ENCODE results near the gene KLHL29. TPM values are rescaled to one million over a fixed set of nuclear protein-coding genes. Genes with fewer than 3 reads are reported as not detected.

KLHL29 gene
- total RNA-seq, 1 donor from 2014 or later: 2.6 TPM

DNA sequence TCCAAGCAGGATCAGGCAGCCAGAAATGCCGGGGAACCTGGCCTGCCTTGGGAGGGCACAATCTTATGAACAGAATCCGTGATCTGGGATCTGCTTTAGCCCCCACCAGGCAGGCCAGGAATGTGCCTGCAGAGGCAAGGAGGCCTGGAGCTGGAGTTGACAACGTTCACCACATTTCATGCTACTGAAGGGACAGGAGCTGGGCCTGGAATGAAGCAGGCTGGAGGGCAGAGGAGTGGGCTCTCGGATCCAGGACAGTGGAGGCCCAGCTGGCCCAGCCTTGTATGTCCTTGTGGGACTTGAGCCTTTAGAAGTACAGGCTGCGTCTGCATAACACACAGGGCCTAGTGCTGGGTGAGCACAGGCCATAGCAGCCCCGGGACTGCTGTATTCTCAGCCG lies 91.8 kb downstream of the KLHL29 start:
- DNase-seq (ENCODE audit: low spot score): no peak

DNA sequence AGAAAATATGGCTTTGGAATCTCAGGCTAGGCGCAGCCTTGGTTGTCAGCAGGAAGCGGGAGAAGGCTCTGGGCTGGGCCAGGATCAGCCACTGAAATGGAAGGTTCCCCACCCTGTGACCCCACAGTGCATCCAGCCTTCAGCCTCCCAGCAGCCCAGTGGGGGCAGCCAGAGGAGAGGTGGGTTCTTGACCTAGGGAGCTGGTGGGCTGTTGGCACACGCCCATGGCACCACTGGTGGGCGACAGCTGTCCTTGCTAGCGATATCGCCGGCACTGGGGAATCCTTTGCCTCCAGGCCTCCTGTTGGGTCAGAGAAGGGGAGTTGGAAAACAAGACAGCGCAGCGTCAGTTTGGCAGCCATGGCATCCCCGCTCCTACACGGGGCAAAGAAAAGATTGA lies 92.4 kb downstream of the KLHL29 start:
- DNase-seq (ENCODE audit: low spot score): no peak

DNA sequence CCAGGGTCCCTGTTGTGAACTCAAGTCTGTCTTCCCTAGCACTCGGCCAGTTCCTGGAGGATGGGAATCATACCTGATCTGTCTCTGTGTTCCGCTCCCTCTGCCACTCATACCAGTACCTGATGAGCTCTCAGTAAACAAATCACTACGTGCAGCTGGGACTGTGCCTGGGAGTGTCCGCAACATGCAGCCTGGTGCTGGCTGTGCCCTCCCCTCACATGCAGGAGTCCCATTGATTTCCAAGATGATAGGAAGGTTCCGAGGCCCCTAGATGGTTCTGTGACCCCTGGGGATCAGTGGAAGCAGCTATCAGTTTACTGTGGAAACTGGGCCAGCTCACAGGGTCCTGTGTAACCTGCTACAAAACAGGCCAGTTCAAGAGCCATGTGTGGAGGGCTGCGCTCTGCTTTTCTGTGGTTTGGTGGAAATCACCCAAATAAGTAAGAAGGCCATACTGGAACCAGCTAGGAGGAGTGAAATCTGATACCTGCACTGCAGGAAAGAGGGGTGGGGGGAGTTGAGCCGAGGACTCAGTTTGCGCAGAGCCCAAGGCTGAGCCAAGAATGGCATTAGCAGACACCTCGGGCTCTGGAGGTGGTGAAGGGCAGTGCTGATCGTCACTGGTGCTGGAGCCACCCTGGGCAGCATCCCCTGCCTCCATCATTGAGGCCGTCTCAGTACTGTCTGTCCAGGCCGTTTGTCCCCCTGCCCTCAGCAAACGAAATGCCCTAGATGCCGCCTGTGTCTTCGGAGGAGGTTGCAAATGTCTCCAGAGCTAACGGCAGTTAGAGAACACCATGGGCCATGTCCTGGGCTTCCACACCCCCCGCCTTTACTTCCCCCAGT lies 93.3 kb downstream of the KLHL29 start:
- no peak for DNase-seq (ENCODE audit: low spot score)

DNA sequence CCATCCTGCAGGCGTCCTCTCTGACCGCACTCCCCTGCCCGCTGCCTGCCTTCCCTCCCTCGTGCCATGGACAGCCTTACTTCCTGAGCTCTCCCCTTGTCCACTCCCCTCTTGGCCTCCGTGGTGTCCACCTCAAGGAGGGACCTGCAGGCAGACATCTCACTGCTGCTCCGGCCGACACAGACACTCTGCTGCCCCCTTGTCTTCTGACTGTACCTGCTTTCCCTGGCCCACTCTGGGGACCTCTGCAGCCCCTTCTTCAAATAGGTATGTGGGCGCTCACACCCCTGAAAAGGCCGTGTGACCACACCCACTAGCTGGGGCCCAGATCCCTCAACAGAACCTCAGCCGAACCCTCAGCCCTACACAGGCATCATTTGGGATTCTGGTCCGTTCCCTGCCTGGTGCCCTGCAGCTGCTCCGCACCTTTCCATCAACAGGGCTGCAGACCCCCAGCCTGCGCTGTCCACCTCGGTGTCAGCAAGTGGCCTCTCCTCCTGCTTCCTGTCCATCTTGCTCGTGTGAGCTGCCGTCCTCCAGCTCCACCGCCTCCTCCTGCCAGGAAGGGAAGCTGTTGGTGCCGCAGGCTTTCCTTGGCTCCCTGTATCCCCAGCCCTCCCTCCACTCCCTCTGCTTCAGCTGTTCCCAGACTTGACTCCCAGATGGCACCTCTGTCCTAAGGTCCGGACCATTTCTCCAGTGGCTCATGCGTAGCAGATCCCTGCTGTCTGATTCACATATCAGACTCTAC lies 94.1 kb downstream of the KLHL29 start:
- DNase-seq (ENCODE audit: low spot score): no peak

DNA sequence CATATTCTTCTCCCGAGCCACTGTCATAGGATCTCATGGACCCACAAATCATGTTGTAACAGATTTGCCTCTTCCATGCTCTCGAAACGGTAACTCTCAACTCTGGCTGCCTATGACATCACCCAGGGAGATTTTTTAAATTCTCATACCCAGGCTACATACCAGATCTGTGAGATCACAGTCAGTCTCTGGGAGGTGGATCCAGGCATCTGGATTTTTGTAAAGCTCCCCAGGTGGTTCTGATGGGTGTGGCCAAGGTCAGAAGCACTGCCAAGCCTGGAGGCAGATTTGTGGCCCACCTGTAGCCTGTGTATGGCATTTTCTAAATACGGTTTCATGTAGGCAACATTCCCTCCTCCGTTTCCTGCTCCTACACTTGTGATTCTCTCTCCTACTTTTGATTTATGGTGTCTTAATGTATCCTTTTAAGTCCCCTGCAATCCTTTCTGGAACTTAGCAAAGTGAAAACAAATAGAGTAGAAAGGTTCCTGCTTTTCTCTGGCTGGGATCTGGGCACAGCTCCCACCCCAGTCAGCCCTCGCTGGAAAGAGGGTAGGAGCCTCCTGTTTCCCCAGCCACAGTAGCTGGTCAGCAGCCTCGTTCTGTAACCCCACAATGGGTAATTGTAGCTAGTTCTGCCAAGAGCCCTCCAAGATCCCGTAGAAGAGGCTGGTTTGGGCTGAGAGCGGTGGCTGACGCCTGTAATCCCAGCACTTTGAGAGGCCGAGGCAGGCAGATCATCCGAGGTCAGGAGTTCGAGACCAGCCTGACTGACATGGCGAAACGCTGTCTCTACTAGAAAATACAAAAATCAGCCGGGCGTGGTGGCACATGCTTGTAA lies 96.2 kb downstream of the KLHL29 start:
- DNase-seq (ENCODE audit: low spot score): peak; percentile 85

DNA sequence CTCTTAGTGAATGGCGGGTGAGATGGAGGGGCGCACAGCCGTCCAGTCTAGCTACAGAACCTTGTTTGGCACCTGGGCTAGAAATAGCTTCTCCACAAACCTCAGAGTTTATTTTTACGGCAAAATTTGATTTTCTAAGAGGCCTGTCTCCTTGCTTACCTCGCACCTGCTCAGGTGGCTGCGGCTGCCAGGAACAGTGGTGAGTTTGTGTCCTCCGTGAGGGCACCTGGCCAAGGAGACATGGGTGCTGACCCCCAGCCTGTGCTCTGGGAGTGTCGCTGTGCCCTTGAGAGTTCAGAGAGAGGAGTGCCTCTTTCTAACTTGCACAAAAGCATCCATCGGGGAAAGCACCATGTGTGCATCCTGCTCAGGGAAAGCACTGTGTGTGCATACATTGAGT lies 97.2 kb downstream of the KLHL29 start:
- DNase-seq (ENCODE audit: low spot score): no peak

DNA sequence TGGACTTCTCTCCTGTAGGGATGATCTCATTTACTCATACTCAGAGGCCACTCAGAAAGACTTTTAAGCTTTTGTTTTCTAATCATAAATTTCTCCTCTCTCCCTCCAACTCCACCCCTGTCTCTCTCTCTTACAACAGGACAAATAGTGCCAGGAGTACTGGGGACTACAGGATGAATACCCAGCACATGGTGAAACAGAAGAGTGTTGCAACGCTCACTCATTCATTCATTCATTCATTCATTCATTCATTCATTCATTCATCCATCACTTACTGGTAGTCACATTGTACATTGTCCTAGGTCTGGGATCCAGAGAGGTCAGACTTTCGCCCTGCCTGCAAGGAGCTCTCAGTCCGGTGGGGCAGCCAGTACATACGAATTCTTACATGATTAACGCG lies 97.6 kb downstream of the KLHL29 start:
- DNase-seq (ENCODE audit: low spot score): no peak

DNA sequence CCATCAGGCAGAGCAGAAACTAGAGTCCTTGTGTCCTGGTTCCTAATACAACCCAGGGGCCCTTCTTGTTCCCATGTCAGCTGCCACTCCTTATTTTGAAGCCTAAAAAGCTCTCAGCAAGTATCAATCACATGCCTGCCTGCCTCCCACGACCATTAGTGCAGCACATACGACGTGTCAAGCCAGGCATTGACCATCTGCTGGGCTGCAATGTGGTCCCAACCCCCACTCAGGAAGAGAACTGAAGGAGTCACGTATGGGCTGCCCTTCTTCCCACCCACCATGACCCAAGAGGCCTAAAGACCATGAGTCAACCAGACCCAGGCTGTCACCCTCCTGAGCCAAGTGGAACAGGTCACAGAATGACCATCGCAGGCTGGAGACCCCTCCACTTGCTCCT lies 98.8 kb downstream of the KLHL29 start:
- no peak for DNase-seq (ENCODE audit: low spot score)

DNA sequence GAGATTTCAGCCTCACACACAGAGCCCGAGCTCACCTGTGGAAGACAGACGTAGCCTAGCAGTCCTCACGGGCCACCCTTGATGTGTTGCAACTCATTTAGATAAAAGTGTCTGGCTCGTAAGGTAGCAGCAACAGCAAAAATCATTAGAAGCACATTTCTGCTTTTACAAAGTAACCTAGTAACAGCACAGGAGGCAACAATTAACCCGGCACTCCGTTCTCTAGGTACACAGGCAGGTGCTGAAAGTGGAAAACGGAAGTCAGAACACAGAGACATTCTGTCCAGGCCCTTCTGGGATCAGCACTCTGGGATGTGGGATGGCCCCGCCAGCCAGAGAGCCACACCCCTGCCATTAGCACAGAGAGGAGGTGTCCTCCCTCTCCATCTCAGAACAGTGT lies 99.3 kb downstream of the KLHL29 start:
- DNase-seq (ENCODE audit: low spot score): no peak

DNA sequence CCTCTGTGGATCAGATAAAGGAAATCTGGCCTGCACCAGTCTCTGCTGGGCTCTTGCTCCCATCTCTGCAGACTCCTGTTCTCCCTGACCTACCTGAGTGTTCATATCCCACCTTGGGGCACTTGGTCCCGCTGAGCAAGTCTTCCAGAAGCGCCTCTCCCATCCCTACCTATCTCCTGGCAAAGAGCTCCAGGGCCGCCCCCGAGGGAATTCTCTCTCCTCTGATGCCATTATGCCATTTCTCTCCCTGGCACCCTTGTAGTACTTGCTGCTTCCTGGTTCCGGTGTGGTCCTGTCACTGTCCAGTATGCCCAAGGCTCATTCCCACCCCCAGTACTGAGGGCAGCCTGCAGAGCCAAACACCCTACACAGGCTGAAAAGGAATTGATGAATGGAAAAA lies 99.8 kb downstream of the KLHL29 start:
- no peak for DNase-seq (ENCODE audit: low spot score)

DNA sequence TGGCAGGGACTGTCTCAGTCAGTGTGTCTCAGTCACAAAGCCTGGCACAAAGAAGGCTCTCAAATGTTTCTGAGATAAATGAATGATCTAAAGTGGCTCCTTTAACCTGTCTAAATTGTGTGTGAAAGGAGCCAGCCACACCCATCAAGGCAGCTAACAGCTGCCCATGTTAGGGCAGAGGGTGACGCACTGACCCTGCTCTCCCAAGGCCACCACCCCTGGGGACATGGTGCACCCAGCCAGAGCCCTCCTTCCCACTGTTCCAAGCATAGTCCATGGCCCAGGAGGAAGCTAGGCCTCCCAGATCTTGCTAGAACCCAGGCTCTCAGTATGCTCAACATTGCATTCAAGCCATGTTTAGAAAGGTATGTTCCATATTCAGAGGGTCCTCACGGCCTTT lies 100.3 kb downstream of the KLHL29 start:
- no peak for DNase-seq (ENCODE audit: low spot score)

DNA sequence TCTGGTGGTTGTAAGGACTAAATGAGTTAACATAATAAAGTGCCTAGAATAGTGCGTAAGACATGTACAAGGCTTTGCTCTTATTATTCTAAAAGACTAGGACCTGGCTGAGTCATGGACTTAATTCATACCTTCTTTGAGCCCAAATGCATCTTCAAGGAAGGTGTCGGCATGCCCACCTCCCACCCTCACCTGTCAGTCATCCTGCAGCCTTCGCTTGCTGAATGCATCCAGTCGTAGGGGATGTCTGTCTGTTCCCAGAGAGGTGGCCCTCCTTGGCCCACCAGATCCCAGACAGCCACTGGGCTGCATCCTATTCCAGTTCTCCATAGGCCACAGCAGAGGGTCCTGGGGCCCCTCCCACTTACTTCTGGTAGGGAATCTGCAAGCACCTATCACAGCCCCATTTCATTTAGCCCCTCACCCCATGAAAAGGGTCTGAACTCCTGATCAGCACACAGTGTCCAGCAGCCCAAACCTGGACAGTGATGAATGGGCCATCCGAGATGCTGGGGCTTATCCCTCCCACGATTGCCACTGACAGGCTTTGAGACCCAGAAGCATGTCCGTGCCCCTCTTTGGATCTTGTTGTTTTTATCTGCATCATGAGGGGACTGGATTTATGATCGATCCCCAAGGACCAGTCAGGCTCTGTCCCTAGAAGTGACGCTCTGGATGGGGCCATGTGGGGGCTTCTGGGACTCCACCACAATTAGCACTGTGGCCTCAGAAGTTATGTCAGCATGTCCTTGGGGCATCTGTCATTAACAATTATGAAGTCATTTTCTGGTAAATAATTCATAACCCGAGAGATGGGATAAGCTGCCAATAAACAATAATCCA lies 101.1 kb downstream of the KLHL29 start:
- no peak for DNase-seq (ENCODE audit: low spot score)

DNA sequence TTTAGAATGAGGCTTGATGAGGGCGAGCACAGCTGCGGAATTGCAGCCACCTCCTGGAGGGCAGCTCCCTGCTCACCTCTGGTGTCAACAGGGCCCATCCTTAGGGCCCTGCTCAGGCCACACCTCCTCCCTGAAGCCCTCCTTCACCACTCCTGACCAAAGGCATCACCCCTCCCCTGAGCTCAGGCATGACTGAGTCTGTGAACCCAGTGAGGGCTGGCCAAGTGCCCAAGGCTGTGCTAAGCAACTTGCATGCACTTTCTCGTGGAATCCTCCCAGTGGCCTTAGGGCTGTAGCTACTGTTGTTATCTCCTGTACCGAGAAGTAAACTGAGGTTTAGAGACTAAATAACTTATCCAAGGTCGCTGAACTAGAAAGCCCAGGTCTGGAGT lies 101.7 kb downstream of the KLHL29 start:
- peak; percentile 25 for DNase-seq (ENCODE audit: low spot score)

DNA sequence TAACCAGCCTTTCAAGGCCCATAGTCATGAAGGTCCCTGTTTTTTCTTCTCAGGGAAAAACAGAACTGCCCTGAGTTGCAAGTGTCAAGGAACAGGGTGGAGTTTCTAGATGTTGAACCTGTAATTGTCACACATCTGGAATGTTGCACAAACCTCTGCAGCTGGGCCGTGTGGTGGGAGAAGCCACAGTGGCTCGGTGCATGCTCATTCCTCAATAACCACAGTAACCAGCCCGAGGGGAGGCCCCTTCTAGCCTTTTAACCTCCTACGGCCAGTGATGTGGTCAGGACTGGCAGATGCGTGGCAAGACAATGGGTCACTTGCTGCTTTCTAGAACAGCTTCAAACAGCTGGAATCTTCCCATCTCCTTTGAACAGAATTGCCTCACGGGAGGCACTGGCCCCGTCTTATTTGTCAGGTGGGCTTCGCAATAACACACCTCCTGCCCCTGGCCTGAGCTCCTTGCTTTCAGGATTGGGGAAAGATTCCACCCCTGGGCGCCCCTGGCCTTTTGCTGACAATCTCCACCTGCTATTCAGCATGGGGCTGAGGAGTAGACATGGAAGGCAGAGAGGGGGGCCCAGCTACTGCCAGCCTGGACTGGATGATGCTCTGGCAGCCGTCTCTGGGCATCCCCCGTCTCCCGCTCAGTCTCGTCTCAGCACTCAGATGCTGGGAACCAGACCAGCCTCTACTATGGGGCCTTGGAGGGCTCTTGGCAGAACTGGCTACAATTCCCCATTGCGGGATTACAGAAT lies 102.9 kb downstream of the KLHL29 start:
- DNase-seq (ENCODE audit: low spot score): no peak

DNA sequence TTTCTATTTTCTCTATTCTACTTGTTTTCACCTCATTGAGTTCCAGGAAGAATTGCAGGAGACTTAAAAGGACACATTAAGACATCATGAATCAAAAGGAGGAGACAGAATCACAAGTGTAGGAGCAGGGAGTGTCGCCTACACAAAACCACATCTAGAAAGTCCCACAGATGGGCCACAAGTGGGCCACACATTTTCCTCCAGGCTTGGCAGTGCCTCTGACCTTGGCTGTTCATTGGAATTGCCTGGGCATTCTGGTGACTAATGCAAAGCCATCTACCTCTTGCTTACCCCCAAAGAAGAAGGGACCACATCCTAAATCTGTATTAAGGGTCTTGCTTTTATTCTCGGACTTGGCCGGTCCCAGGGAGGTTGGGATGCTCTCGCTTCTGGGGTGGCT lies 103.6 kb downstream of the KLHL29 start:
- DNase-seq (ENCODE audit: low spot score): no peak

DNA sequence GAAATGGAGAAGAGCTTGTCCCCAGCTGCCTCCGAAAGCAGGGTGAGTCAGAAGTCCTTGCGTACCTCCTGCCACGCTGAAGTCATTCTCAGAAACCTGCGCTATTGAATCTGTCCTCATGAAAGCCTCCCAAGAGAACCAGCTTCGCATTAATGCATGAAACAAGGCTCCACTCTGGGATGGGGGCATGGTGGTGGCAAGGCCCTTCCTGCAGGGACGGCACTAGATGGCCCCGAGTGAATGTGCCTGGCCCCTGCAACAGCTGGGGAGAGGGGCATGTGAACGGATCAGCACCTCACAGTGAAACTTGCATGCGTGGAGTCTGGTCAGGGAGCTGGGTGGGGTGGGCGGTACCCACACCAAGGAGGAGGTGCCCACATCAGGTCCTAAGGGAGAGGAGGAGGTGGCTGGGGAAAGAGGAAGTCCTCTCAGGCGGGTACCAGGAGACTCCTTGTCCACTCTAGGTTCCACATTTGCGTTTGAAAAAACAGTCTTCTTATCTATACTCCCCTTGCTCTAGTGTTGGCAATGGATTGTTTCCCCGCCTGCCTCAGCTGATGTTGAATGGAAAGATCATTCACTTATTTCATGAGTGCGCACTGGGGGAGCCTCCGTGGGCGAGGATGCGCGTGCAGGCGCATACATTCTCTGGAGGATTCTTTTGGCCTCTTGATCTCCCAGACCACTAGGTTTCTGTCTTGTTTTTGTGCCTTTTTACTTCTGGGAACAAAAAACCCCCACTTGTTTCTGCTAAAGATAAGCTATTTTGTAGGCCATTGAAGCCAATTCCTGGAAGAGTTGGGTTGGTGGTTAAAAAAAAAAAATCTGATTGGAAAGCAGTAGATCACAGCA lies 104.7 kb downstream of the KLHL29 start:
- no peak for DNase-seq (ENCODE audit: low spot score)

DNA sequence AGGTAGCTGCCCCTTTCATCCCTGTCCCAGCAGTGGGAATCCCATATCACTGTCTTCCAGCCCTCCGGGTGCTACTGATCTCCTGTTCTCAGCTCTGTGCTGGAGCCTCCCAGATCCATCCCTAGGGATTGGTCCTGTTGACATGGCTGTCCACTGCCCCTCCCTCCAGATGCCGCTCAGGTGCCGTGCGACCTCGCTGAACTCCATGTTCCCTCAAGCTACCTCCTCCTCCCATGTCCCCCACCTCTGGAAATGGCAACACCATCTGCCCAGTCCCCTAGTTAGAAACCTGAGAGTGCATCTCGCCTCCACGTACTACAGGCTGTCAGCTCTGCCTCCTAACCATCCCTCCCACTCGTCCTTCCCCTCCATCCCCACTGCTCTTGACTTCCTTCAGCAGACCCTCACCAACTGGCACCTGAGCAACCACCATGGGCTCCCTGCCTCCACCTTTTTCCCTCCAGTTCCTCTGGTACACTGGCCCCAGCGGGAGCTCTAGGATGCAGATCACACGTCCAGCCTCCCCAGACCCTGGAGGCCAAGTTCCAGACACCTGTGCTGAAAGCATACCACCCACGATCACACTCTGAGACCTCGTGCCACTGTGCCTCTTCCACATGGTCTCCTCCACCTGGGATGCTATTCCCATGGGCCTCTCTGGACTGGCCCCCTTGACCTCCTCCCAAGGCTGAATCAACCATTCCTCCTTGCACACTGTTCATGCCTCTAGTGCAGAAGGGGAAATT lies 106.8 kb downstream of the KLHL29 start:
- DNase-seq (ENCODE audit: low spot score): no peak

DNA sequence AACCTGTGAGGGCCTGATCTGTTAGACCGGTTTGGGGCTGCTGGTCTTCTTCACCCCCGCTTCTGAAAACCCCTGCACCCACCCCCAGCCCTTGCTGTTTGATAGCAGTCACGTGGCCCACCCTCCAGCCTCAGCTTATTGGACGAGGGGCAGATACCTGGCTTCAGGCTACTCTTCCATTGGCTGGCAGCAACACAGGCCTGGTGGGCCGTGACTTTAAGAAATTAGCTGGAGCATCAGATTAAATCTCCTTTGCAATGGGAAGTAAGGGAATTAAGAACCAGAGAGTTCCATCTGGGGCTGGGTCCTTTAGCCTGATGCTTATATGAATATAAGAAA lies 107.3 kb downstream of the KLHL29 start:
- DNase-seq (ENCODE audit: low spot score): no peak

DNA sequence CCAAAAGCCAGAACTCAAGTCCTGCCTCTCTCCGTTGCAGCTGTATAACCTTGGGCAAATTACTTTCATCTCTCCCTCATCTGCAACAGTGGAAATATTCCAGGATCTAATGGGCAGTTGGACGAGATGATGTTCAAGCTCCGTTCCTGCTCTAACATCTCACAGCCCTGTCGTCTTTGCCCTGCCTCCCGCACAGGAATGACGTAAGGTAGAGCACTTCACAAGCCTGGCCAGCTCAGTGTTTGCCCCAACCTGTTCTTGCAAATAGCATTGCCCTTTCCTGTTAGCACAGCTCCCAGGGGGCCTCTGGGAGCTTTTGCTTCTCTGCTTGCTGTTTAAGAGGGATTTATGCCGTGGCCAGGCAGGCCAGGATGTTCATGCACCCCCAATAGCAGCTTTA lies 107.9 kb downstream of the KLHL29 start:
- peak; percentile 65 for DNase-seq (ENCODE audit: low spot score)
